GM13977 (cell line): ENCODE measurements around the gene INHA.
A peak's percentile ranks its signal among the peaks of the same experiment; 100 is the strongest.

Experiments
- DNase-seq: peaks from one replicate; pipeline ENCODE4 v3.0.0; 2012; ENCODE audit warnings: low spot score
- CTCF ChIP-seq: IDR thresholded peaks from 2 replicates; pipeline ENCODE4 v1.5.1; 2012; ENCODE audit warnings: mild to moderate bottlenecking, control low read depth; ENCODE audit not compliant: insufficient read depth; ENCODE audit errors: extremely low read depth, missing control alignments
- in situ Hi-C: fragments of 300-500 bp; cut with MboI; formaldehyde crosslinking; loops from one replicate; pipeline ENCODE4 v1.12.0; 2022; ENCODE audit warnings: low sequenced_read_pairs, low pct_unique_long_range_greater_than_20kb, mixed read lengths, inconsistent platforms; ENCODE audit not compliant: unreplicated experiment

The INHA gene

GRCh38 chr2:219556413-219556812 is 15.7 kb upstream of the INHA start:
- DNase-seq = no peak
- TF ChIP-seq CTCF = no peak
- in situ Hi-C loops = no loop called here

GRCh38 chr2:219557320-219557719 is 14.8 kb upstream of the INHA start:
- in situ Hi-C loops = no loop called here
- no peak for DNase-seq
- TF ChIP-seq CTCF = no peak

GRCh38 chr2:219557791-219558785 is 14.0 kb upstream of the INHA start:
- TF ChIP-seq CTCF = no peak
- no peak for DNase-seq
- in situ Hi-C loops = no loop called here

GRCh38 chr2:219559156-219559915 is 12.8 kb upstream of the INHA start:
- in situ Hi-C loops = no loop called here
- no peak for TF ChIP-seq CTCF
- DNase-seq = no peak

- peak; percentile 80 for DNase-seq
- peak; percentile 69 for TF ChIP-seq CTCF
- in situ Hi-C loops = no loop called here
Observed at GRCh38 chr2:219560037-219560892, 11.8 kb upstream of the INHA start.

- in situ Hi-C loops = no loop called here
- no peak for TF ChIP-seq CTCF
- DNase-seq = no peak
Observed at GRCh38 chr2:219560893-219561178, 11.3 kb upstream of the INHA start.
